NT2/D1 (cell line): ENCODE measurements around the gene SUSD3.

Source experiments
- SUZ12 ChIP-seq: IDR thresholded peaks from 2 replicates; pipeline ENCODE4 v1.6.1; 2011; ENCODE audit not compliant: insufficient read length, insufficient read depth; ENCODE audit errors: extremely low read depth
- YY1 ChIP-seq: IDR thresholded peaks from 2 replicates; pipeline ENCODE4 v1.6.1; 2011; ENCODE audit not compliant: insufficient read length, insufficient read depth
- ZNF274 ChIP-seq: IDR thresholded peaks from 2 replicates; pipeline ENCODE4 v1.6.1; 2011; ENCODE audit warnings: mild to moderate bottlenecking, low read depth, low read length

DNA sequence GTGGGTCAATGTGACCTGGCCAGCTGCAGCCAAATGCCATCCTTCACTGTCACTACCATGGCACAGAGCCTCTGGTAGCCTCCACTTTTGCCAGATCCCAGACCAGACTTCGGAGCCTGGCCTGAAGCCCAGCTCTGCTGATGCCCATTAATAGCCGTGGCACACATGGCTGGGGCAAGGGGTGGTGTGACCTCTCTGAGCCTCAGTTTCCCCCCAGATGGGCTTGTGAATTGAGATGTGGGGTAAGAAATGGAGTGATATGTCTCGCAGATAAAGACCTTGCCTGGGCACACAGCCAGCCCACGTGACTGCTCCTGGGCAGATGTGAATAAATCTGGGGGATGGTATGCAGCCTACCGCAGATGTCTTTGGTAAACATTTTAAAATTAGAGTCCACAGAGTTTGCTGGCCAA, 13.9 kb downstream of the SUSD3 start:
- no peak for TF ChIP-seq SUZ12
- TF ChIP-seq YY1, result no peak
- no peak for TF ChIP-seq ZNF274
